GM19351 (cell line): ENCODE results near the gene BBC3.
"Not testable (repeated sequence)": the region's sequence is repeated elsewhere in the genome, so short reads cannot be mapped to it uniquely, and the experiment has no call there.

ENCODE experiments used
- ATAC-seq: cut with Tn5 transposase; IDR thresholded peaks from one replicate; pipeline ENCODE4 v1.9.1; 2021; ENCODE audit warnings: mild to moderate bottlenecking, moderate library complexity; ENCODE audit not compliant: unreplicated experiment

BBC3 gene, protein sequence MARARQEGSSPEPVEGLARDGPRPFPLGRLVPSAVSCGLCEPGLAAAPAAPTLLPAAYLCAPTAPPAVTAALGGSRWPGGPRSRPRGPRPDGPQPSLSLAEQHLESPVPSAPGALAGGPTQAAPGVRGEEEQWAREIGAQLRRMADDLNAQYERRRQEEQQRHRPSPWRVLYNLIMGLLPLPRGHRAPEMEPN

DNA sequence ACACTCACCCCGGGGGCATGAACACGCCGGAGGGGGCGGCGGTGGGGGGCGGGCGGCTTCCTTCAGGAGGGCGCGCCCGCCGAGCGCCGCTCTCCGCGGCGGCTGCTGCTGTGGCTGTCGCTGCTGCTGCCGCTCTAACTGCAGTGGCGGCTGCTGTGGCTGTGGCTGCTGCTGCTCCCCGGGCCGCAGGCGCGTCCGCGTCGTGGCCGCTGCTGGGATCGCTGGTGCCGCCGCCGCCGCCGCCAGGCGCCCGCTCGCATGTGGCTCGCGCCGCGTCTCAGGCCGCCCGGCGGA is at the start of gene BBC3:
Gene BBC3 (minus strand): TSS at position 279 of the 294 bp plus-strand sequence. CDS start 2,768 bp downstream, outside the sequence.
- ATAC-seq, result no peak

DNA sequence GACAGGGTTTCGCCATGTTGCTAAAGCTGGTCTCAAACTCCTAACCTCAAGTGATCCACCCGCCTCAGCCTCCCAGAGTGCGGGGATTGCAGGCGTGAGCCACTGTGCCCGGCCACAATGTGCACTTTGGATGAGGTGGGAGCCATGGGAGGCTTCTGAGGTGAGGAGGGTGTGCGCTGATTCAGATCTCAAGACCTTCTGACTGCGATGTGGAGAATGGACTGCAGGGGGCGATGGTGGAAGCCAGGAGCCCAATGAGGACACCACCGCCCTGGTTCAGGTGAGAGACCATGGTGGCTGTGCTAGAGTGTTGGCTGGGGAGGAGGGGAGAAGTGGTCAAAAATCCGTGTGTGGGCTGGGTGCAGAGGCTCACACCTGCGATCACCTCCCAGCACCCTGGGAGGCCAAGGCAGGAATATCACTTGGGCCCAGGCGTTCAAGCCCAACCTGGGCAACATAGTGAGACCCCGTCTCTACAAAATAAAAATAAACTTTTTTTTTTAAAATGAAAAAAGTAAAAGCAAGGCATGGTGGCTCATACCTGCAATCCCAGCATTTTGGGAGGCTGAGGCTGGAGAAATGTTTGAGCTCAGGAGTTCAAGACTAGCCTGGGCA is 49.3 kb upstream of the BBC3 start:
- ATAC-seq, result no peak

DNA sequence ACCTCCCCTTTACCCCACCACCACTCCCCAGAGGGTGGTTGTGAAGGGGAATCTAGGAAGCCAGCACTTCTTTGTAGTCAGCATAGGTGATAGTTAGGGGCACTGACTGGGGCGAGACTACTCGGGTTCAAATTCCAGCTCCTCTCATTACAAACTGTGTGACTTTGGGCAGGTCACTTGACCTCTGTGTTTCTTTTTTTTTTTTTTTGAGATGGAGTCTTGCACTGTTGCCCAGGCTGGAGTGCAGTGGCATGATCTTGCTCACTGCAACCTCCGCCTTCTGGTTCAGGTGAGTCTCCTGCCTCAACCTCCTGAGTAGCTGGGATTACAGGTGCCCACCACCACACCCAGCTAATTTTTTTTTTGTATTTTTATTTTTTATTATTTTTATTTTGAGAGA is 45.5 kb upstream of the BBC3 start:
- not testable (repeated sequence) for ATAC-seq

DNA sequence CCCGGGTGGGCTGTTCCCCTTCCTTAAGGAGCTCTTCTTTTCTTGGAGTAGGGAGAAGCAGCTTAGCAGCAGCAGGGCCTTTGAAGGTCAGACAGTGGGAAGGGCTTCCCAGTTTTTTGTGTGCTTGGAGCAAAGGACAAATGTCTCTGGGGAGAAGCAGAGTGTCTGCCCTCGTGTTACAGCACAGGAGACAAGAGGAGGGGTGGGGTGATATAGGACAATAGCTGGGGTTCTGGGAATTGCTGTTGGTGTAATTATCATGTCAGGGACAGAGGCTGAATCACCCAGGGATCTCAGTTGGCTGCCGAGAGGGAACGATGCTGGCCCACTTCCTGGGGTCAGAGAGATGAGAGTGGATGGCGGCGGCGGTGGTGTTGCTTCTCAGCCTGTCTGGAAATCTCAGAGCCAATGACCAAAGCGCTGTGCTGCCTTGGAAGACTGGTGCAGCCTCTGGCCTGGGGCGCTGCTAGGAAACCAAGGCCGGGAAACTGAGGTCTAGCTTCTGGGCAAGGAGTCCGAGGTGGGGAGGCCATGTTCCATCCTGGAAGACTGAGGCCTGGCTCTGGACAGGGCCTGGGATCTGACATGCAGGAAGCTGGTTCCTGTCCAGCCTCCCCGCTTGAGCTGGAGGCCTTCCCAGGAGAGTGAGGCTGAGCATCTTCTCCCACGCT is 44.9 kb upstream of the BBC3 start:
- no peak for ATAC-seq

DNA sequence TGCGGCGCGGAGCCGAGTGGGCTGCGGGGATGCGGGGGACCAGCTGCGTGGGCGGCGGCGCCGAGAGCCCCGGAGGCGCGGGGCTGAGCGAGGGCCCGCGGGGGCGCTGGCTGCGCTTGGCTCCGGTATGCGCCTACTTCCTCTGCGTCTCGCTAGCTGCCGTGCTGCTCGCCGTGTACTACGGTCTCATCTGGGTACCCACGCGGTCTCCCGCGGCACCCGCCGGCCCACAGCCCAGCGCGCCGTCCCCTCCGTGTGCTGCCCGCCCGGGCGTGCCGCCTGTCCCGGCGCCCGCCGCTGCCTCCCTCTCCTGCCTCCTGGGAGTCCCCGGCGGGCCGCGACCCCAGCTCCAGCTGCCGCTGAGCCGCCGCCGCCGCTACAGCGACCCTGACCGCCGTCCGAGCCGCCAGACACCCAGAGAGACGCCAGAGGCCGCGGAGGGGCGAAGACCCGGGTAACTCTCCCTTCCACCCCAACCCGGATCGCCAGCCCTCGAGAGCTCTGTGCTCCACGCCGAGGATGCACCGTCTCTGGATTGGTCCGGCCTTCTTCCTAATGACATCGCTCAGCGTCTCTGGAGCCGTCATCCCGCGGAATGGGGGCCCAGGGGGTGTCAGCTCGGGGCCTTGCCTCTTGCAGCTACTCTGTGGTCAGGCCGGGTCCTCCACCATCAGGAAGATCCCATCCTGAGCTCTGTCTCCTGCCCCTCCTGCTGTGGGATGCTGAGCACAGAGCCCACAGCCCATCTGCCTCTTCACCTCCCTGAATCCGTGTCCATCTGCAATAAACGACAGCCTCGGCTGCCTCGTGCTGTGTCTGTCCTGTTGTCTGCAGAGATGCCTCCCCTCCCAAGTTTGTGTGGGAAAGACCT is 44.1 kb upstream of the BBC3 start:
- ATAC-seq, result peak; percentile 8

DNA sequence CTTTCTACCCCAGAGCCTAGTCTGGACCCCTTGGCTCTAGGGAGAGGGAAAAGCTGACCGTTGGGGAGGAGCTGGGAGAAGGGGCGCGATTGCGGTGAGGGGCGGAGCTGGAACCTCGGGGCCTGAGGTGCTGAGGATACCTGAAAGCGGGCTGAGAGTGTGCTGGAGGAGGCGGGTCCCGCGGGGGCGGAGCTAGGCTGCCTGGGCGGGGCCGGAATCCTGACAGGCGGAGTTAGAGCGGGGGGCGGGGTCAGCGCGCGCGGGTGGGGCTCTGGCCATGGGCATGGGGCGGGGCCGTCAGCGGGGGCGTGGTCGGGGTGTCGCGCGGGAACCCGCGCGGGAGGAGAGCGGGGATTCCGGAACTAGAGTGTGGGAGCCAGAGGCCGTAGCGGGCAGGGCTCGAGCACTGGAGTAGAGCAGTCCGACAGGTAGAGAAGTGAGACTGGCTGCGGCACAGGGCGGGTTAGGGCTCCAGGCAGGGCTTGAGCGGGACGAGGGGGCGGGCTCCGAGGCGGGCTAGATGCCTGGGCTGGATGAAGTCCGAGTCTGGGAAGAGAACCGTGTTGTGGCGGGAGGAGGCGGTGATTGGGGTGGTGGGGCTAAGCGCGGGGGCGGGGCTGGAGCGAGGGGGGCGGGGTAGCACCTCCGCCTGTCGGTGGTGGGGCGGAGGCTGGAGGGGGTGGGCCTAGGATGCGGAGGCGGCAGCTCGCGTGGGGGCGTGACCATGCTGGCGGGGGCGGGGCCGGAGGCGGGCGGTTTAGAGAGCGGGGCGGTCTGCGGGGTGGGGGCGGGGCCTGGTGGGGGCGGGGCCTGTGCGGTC is 43.3 kb upstream of the BBC3 start, which contains the start of gene INAFM1:
Gene INAFM1 (plus strand): TSS at position 815 of the 820 bp plus-strand sequence. CDS start 35 bp downstream, outside the sequence.
- ATAC-seq, result peak; percentile 54

DNA sequence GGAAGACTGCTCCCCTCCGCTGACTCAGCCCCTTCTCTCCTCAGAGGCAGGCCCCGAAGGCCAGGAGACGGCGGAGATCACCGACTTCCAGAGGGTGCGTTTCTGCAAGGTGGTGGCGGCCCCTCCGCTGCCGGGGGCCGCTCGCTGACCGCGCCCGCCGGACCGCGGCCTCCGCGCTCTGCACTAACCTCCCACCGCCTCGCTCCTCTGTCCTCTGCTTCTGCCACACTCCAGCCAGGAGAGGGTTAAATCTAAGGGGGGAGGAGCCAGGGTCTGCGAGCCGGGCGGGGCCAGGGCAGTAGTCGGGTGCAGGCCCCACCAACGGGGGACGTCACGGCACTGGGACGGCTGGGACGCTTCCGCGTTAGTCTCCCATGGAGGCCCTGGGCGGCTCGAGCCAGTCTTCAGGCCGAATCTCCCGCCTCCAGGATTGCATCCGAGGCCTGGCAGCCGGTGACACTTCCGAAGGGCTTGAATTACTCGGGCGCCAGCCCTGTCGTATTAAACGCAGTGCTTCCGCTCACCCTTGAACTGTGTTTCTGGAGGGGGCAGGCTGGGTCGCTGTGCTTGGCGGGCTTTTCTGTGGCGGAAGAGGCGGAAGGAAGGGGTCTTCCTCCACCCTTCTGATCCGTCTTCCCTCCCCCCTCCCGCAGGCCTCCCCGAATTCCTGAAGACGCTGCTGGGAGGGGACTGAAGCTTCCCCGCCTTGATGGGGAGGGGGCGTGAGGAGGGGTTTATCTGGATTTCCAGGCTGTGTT is 42.5 kb upstream of the BBC3 start:
- peak; percentile 66 for ATAC-seq

DNA sequence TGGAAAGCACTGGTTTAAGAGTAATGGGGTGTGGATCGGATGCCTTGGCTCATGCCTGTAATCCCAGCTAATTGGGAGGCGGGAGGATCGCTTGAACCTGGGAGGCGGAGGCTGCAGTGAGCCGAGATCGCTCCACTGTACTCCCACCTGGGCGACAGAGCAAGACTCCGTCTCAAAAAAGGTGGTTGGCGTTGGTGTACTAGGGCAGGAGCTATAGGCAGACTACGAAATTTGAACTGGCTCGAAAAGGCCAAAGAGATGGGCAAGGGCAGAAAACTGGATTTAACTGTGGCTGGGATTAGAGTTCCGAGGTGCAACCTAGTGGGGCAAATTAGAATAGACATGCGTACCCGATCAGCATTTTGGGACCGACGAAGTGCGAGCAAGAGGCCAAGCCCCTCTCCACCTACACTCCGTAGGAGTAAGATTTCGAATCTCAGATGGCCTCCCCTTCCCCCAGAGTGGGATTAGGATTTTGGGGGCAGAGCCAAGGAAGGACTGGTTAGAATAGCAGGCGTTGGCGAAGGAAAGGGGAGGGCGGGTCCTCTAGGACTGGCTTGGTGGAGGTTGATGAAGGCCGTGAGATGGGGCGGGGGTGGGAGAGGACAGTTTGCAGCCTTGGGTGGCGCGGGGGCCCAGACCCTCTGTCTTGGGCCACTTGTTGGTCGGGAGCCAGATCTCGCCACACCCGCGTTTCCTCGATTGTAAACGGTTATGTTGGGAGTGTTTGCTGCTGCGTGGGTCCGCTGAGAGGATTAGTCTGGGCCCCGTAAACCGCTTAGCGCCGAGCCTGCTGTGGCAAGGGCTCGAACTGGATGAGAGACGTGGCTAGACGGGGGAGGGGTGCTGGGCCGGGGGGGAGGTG is 41.7 kb upstream of the BBC3 start:
- ATAC-seq, result no peak

DNA sequence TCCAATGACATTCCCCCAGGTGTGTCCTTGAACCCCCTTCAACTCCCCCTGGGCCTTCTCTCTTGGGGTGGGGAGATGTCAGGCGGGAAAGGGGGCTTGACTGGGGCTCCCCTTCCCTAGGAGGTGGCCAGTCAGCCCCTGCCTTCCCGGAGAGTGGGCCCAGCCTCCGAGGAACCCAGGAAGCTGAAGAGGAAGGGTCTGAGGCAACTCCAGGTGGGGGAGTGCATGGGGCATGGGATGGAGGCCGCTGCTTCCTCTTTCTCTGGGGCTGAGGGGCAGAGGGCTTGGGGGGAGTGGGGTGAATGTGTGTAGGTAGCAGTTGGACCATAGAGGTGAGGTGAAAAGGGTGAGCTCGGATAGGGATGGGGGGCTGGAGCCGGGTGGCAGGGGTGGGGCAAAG is 41.0 kb upstream of the BBC3 start:
- no peak for ATAC-seq

DNA sequence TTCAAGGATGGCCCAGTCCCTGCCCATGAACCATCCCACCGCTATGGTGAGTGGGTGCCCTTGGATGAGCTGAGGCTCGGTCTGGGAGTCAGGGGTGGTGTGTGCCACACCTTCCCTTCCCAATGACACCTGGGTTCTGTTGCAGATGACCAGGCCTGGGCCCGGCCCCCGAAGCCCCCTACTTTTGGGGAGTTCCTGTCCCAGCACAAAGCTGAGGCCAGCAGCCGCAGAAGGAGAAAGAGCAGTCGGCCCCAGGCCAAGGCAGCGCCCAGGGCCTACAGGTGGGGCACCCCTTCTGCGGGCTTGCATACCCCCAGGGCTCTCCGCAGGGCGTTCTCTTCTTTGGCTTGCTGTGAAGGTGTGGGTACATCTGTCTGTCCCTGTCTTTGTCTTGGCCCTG is 39.4 kb upstream of the BBC3 start:
- no peak for ATAC-seq

DNA sequence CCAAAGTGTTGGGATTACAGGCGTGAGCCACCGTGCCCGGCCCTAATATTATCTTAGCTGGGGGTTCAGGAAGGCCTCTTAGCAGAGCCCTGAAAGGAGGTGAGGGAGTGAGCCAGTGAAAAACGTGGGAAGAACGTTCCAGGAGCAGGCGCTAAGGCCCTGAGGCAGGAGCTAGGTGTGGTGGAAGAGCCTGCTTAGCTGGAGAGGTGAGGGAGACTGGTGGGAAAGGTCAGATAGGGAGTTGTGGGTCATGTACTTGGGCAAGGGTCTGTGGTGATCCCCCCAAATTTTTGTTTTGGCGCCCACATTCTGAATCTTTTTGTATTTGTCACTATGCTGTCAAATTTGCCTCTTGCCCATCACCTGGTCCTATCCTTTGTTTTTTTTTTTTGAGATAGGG is 38.6 kb upstream of the BBC3 start:
- no peak for ATAC-seq

DNA sequence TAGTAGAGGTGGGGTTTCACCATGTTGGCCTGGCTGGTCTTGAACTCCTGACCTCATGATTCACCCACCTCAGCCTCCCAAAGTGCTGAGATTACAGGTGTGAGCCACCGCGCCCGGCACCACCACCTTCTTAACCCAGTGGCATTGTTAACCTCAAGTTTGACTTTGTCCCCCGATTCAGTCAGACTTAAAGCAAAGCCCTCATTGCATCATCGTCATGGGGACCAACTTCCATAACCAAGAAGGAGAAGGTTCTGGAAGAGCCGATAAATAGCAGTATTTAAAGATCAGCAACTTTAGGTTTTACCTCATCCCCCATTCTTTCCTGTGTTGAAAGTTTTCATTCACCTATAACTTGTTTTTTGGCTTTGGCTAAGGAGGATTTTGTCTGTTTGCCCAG is 37.0 kb upstream of the BBC3 start:
- ATAC-seq, result no peak

DNA sequence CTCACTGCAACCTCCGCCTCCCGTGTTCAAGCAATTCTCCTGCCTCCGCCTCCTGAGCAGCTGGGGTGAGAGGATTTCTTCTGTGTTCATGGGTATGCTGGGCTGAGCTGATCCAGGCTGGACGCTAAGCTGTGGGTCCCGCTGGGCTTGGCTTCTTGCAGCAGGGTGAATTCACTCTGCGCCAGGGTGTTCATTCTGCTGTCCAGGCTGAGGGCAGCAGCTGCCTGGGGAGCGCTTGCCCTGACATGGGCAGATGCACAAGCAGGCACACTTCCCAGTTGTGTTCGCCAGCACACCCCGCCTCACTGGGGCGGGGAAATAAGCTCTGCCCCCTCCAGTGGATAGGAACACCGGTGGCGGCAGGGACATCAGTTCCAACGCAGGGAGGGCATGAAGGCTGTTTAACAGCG is 36.4 kb upstream of the BBC3 start:
- no peak for ATAC-seq

DNA sequence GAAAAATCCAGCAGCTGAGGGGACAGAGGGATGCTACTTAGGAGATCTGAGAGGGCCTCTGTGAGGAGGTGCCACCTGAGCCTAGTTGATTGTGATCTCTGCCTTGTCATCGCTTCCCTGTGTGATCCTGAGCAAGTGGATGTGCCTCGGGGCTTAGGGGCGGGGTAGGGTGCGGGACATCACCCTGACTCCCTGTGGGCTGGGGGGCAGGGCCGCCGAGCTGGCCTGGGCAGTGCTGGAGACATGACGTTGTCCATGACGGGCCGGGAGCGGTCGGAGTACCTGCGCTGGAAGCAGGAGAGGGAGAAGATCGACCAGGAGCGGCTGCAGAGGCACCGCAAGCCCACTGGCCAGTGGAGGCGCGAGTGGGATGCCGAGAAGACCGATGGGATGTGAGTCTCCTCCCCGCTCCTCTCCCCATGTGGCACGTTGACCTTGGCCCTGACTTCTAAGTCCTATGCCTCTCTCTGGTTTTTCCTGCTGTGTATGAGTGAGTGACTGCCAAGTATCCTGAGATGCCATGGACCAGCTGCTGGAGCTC is 35.5 kb upstream of the BBC3 start:
- ATAC-seq, result no peak

DNA sequence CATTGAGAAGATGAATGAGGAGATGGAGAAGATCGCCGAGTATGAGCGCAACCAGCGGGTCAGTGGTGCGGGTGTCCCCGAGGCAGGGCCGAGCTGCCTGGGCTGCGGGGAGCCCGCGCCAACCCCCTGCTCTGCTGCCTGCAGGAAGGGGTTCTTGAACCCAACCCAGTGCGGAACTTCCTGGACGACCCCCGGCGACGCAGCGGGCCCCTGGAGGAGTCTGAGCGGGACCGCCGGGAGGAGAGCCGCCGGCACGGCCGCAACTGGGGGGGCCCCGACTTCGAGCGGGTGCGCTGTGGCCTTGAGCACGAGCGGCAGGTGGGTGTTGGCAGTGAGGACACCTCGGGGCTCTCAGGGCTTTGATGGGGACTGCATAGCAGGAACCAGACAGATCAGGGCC is 33.6 kb upstream of the BBC3 start:
- ATAC-seq, result no peak

DNA sequence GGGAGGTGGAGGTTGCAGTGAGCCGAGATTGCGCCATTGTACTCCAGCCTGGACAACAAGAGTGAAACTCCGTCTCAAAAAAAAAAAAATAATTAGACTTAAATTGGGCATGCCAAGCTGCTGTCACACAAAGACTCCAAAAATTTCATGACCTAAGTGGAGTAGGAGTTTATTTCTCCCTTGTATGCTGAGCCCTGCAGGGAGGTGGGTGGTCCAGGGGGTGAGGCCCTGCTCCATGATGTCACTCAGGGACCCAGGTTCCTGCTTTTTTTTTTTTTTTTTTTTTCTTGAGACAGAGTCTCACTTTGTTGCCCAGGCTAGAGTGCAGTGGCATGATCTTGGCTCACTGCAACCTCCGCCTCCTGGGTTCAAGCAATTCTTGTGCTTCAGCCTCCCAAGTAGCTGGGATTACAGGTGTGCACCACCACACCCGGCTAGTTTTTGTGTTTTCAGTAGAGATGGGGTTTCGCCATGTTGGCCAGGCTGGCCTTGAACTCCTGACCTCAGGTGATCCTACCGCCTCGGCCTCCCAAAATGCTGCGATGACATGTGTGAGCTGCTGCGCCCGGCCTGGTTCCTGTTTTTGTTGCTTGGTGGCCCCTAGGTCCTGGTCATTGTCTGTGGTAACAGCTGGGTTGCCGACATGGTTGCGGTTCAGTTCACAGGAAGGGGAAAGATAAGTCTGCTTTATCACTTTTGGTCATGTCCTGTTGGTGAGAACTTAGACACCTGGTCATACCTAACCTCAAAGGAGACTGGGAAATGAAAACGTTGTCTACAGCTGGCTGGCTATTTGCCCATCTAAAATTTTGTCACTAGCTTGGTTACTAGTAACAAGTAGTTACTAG is 31.2 kb upstream of the BBC3 start:
- peak; percentile 80 for ATAC-seq

DNA sequence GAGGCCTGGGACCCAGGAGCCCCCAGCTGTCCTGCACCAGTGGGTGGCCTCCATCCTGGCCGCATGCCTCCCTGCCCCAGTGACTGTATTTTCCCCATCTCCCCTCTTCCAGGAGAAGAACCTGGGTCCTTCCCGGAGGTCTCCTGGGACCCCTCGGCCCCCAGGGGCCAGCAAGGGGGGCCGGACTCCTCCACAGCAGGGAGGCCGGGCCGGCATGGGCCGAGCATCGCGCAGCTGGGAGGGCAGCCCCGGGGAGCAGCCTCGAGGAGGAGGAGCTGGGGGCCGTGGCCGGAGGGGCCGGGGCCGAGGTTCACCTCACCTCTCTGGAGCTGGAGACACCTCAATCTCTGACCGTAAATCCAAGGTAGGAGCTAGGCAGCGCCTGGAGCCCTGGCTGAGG is 29.5 kb upstream of the BBC3 start:
- ATAC-seq, result no peak
